ENCODE results near the gene FKRP.
"Not testable (repeated sequence)": the region's sequence is repeated elsewhere in the genome, so short reads cannot be mapped to it uniquely, and the experiment has no call there.

The FKRP gene

GRCh38 chr19:46759817-46760333, 14.0 kb downstream of the FKRP start:
- no peak for DNase-seq

- no peak for DNase-seq
These were observed 14.5 kb downstream of the FKRP start for GRCh38 chr19:46760363-46760762.

DNA sequence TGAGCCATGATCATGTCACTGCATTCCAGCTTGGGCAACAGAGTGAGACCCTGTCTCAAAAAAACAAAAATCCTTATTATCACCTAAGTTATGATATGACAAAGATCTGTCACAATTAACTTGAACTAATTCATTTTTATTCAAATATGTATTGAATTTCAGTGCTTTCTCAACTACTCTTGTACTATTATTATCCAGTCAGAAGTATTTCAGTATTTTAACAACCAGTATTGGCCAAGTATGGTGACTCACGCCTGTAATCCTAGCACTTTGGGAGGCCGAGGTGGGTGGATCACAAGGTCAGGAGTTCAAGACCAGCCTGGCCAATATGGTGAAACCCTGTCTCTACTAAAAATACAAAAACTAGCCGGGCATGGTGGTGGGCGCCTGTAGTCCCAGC, 15.0 kb downstream of the FKRP start:
- not testable (repeated sequence) for DNase-seq

DNA sequence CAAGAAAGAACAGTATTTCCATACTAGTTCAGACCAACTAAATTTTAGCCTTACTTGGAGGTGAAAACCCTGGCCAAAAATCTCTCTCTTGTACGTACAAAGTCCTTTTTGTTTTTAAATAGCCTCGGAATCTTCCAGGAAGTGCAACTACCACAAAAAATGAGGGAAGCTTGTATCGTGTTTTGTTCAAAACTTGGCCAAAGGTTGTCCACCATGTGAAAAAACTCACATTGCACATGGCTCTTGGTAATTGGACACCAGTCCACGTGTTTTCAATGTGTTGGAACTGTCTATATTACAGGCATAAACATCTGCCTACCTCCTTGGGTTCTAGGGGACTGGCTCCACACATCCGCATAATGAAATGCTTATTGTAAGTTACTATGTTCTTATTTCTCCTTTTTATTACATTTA, 15.6 kb downstream of the FKRP start:
- no peak for DNase-seq

DNA sequence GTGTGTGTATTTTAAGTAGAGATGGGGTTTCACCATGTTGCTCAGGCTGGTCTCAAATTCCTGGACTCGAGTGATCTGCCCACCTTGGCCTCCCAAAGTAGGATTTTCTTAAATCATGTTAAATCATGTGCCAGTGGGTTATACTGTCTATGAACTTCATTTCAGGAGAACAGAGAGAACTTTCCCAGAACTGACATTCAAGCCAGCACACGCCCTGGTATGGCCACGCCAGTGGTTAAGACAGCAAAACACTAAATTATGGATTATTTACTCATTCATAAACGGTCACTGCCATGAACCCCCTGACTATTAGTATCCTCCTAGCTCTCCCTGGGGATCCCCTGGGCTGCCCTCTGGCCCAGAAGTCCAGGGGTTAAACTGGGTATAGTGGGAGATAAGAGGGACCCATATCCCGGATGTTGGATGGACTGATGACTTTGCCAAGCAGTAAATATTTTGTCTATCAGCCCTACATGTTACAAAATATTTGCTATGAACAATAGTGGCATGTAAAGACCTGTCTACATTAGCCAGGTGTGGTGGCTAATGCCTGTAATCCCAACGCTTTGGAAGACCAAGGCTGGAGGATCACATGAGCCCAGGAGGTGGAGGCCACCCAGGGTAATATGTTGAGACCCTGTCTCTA, 16.5 kb downstream of the FKRP start:
- DNase-seq, result no peak

DNA sequence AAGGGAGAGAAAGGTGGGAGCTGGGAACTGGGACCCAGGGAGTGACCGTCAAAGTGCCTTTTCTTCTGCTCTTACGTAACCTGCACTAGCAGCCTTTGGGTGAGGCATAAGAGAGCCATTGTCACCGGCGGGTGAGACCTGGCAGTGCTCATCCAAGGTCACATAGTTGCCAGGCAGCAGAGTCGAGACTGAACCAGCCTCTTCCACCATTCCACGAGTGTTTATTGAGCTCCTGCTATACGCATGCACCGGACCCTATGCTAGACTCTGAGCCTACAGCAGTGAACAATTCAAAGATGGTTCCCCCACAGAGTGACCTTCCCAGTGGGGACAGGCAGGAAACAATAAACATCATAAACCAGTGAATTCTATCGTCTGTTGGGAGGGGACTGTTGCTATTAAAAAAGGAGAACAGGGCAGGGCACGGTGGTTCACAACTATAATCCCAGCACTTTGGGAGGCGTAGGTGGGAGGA, 19.0 kb downstream of the FKRP start:
- DNase-seq, result no peak

- DNase-seq, result peak; percentile 27
These were observed 20.9 kb downstream of the FKRP start for GRCh38 chr19:46766569-46767317.

DNA sequence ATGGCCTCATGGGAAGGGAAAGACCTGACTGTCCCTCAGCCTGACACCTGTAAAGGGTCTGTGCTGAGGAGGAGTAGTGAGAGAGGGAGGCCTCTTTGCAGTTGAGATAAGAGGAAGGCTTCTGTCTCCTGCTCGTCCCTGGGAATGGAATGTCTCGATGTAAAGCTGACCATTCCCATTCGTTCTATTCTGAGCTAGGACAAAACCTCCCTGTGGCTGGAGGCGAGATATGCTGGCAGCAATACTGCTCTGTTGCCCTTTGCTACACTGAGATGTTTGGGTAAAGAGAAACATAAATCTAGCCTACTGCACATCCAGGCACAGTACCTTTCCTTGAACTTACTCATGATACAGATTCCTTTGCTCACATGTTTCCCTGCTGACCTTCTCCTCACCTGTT, 22.9 kb downstream of the FKRP start:
- not testable (repeated sequence) for DNase-seq

DNA sequence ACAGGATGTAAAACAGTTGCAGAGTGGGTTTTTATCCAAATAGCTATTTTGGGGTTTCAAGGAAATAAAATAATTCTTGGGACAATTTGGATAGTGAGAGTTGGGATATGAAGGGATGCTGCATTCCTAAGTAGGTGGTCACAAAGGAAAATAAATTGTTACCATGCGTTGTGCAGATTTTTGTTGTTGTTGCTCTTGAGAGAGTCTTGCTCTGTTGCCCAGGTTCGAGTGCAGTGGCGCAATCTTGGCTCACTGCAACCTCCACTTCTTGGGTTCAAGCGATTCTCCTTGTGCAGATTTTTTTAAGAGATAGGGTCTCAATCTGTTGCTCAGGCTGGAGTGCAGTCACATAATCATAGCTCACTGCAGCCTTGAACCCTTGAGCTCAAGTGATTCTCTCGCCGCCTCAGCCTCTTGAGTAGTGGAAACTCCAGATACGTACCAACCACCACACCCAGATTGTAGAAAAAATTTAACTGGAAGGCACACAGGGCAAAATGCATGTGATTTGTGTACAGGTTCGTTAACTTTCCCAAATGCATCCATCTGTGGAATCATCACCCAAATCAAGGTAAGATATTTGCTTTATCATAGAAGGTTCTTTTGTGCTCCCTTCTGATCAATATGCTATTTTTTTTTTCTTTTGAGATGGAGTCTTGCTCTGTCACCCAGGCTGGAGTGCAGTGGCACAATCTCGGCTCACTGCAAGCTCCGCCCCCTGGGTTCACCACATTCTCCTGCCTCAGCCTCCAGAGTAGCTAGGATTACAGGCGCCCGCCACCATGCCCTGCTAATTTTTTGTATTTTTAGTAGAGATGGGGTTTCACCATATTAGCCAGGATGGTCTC, 26.5 kb downstream of the FKRP start:
- no peak for DNase-seq

DNA sequence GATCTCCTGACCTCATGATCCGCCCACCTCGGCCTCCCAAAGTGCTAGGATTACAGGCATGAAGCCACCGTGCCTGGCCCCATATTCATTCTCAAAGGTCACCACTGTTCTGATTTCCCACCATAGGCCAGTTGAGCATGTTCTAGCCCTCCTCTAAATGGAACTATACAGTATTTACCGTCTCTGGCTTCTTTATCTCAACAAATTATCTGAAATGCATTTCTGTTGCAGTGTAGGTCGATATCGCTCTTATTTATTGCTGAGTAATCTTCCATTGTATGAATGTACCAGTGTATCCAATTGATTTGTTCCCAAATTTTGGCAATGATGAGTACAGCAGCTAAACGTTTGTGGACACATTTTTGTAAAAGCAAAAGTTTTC, 27.2 kb downstream of the FKRP start:
- no peak for DNase-seq

- DNase-seq, result no peak
These were observed 29.9 kb downstream of the FKRP start for GRCh38 chr19:46775642-46776258.

GRCh38 chr19:46776927-46777911, 31.4 kb downstream of the FKRP start:
- no peak for DNase-seq

DNA sequence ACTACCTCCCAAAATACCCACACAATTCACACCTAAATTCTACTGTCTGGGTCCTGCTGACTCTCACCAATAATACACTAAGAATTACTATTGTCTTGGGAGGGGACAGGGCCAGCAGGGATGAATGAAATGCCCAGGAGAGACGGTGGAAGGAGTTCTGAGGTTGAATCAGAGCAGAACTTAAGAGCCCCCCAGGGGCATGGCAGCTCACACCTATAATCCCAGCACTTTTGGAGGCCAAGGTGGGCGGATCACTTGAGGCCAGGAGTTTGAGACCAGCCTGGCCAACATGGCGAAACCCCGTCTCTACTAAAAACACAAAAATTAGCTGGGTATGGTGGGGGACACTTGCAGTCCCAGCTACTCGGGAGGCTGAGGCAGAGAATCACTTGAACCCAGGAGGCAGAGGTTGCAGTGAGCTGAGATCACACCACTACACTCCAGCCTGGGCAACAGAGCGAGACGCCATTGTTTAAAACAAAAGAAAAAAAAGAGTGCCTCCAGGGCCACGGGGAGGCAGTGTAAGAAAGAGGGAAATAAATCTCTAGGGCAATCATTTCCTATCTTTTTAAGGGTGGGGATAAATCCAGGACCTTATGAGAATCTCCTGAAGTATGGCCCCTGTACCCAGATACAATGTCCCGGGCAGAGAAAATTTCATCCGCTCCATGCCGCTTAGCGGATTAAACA, 32.2 kb downstream of the FKRP start:
- DNase-seq, result not testable (repeated sequence)

GRCh38 chr19:46782355-46783019, 36.6 kb downstream of the FKRP start:
- DNase-seq, result no peak

- no peak for DNase-seq
These were observed 37.8 kb downstream of the FKRP start for GRCh38 chr19:46783670-46784069.

DNA sequence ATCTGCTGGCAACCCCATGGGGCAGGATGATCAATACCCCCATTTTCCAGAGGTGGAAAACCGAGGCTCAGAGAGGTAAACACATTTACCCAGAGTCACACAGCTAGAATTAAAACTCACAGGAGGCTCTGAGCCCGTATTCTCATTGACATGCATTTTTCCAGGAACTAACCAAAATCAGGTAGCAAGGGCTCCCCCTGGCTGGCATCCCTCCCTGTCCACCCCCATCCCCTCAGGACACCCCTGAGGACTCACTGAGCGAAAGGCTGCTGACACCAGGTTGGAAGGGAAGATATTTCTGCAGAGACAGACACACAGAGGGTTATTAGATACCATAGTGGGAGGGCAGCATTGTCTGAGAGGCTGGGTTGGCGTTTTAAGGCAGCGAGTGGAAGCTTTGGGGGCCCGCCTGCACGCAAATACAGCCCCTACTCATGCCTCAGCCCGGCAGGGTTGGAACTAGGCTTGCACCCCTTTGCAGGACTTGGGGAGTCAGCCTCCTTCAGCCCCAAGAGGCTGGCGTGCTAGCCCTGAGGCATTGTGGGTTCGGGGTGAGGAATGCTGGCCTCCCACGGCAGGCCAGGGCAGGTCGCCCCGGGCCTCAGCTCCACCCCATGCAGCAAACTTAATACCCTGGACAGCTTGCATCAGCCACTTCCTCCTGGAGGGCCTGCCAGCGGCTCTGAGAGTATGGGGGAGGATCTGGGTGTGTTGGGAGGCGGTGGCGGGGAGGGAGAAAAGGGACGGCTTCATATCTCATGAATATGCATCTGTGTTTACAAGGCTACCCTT, 38.6 kb downstream of the FKRP start:
- no peak for DNase-seq

DNA sequence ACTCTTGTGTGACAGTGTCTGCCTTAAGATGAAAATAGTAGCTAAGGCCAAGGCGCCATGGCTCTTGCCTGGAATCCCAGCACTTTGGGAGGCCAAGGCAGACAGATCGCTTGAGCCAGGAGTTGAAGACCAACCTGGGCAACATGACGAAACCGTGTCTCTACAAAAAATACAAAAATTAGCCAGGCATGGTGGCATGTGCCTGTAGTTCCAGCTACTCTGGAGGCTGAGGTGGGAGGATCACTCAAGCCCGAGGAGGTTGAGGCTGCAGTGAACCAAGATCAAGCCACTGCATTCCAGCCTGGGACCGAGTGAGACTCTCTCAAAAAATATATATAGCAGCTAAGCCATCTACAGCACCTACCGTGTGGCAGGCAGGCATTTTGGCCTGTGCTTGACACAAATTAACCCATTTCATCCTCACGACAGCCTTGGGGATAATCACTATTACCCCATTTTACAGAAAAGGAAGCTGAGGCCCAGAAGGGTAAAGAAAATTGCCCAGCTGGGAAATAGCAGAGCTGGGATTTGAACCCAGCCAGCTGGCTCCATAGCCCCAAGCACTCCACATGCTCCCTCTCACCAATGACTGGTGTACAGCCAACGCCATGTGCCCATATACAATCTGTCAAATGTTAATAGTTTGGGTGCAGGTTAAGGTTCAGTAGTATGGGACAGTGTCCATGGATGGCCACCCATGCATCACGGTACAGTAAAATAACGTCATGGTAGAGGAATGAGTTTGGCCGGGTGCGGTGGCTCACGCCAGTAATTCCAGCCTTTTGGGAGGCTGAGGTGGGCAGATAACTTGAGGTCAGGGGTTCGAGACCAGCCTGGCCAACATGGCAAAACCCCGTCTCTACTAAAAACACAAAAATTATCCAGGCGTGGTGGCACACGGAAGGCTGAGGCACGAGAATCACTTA, 39.5 kb downstream of the FKRP start:
- peak; percentile 11 for DNase-seq

DNA sequence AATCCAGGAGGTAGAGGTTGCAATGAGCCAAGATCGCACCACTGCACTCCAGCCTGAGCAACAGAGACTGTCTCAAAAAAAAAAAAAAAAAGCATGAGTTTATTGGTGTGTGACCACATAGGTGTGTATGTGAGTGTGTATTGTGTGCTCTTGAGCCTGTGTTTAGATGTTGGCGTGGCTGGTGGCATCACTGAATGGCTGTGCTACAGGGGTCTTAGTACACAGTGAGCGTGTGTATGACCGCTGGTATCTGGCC, 40.1 kb downstream of the FKRP start:
- DNase-seq, result no peak
